Fibroblast of lung (primary cell): ENCODE measurements around the gene PET100. TPM values are rescaled to one million over a fixed set of nuclear protein-coding genes. Genes with fewer than 3 reads are reported as not detected.

Source experiments
- DNase-seq, 2 donors: peaks; one replicate each; pipeline versions ENCODE4 v3.0.0 to v3.0.0-alpha.2; 2010; ENCODE audit warnings: low read depth in 2 of 2
- H2AFZ ChIP-seq: 2 replicates; pipeline ENCODE4 v1.5.1; 2012; ENCODE audit warnings: low read length, control low read depth, inconsistent platforms
- H3K27ac ChIP-seq: 2 replicates; pipeline ENCODE4 v1.5.1; 2011; ENCODE audit warnings: low read length, control low read depth; ENCODE audit not compliant: insufficient read depth
- H3K27me3 ChIP-seq: 2 replicates; pipeline ENCODE4 v1.5.1; 2011; ENCODE audit warnings: mild to moderate bottlenecking, low read length; ENCODE audit not compliant: control insufficient read depth, insufficient read depth
- H3K36me3 ChIP-seq: 2 replicates; pipeline ENCODE4 v1.5.1; 2011; ENCODE audit warnings: low read length; ENCODE audit not compliant: control insufficient read depth, insufficient read depth
- H3K4me1 ChIP-seq: 2 replicates; pipeline ENCODE4 v1.5.1; 2011; ENCODE audit warnings: low read length; ENCODE audit not compliant: control insufficient read depth, insufficient read depth; ENCODE audit errors: extremely low read depth
- H3K4me2 ChIP-seq: 2 replicates; pipeline ENCODE4 v1.5.1; 2011; ENCODE audit warnings: low read length, control low read depth; ENCODE audit not compliant: insufficient read depth; ENCODE audit errors: extremely low read depth
- H3K4me3 ChIP-seq, 4 experiments: fragments of 200-600 bp in 1 of 4; sonication (generic) in 1 of 4; replicated peaks in 1 of 4; 2 replicates each; pipeline ENCODE4 v1.5.1; 2011 to 2016; ENCODE audit warnings: low read length in 4 of 4, low read depth in 3 of 4, mild to moderate bottlenecking in 3 of 4, control low read depth in 2 of 4, inconsistent platforms in 1 of 4, mixed read lengths in 1 of 4; ENCODE audit not compliant: insufficient read depth in 1 of 4; ENCODE audit errors: control extremely low read depth in 1 of 4
- H3K79me2 ChIP-seq: 2 replicates; pipeline ENCODE4 v1.5.1; 2012; ENCODE audit warnings: mild to moderate bottlenecking, low read length, inconsistent platforms; ENCODE audit not compliant: control insufficient read depth, insufficient read depth
- H3K9ac ChIP-seq: 2 replicates; pipeline ENCODE4 v1.5.1; 2011; ENCODE audit warnings: mild to moderate bottlenecking, low read length, control low read depth; ENCODE audit not compliant: insufficient read depth
- H3K9me3 ChIP-seq: 2 replicates; pipeline ENCODE4 v1.5.1; 2012; ENCODE audit warnings: low read depth, low read length; ENCODE audit not compliant: control insufficient read depth, insufficient read depth
- H4K20me1 ChIP-seq: 2 replicates; pipeline ENCODE4 v1.5.1; 2011; ENCODE audit warnings: low read length; ENCODE audit not compliant: control insufficient read depth, insufficient read depth; ENCODE audit errors: extremely low read depth
- EZH2 ChIP-seq: IDR thresholded peaks from 2 replicates; pipeline ENCODE4 v1.5.1; 2012; ENCODE audit warnings: low read length, control low read depth, mild to moderate bottlenecking; ENCODE audit errors: missing control alignments
- polyA plus RNA-seq, 2 donors: library from polyadenylated mRNA; depleted of rRNA in 1 of 2; stranded (reverse) in 1 of 2; unstranded in 1 of 2; fragments of >200 nt; gene quantifications; 2 replicates each; pipeline ENCODE4 v1.2.1, GENCODE V29; 2011 to 2012; ENCODE audit warnings: missing spikeins in 1 of 2
- total RNA-seq: library from RNA; depleted of rRNA; stranded (reverse); fragments of >200 nt; gene quantifications from 2 replicates; pipeline ENCODE4 v1.2.1, GENCODE V29; 2014
- TF ChIP-seq, protein P1 (sequence below), 2 donors: IDR thresholded peaks in 1 of 2; conservative IDR thresholded peaks in 1 of 2; 1 replicate in 1 of 2; 2 replicates in 1 of 2; pipeline ENCODE4 v1.5.1; 2011 to 2012; ENCODE audit warnings: low read length in 2 of 2, control low read depth in 1 of 2, inconsistent platforms in 1 of 2, low read depth in 1 of 2, mild to moderate bottlenecking in 1 of 2

Gene PET100
- total and polyA plus RNA-seq, 2 donors (not counting 1 experiment from before 2014, with no cell fraction given), result 15.7 to 38.8 TPM

DNA sequence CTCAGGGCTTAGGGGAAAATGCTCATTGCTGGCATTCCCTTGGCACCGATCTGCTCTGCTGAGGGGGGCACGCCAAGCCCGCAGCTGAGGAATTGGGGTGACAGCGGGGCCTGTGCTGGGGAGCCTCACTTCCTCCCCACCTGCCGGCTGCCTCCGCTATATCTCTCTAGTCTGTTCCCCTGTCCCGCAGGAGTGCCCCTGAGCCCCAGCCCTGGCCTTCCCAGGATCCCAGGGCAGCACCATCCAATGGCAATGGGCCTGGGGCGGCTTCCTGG lies 16.8 kb downstream of the PET100 start:
- Histone ChIP-seq H3K79me2 (no peaks in the 10 kb centered on the region), H3K4me3 (no peak overlapping the region), H4K20me1 (no peaks in the 10 kb centered on the region), H2AFZ (no peak overlapping the region), H3K9me3 (no peaks in the 10 kb centered on the region), H3K4me2 (no peak overlapping the region), H3K36me3 (no peaks in the 10 kb centered on the region), H3K27ac (no peak overlapping the region), H3K9ac (no peak overlapping the region), H3K27me3 (no peaks in the 10 kb centered on the region), H3K4me1 (no peaks in the 10 kb centered on the region)
- DNase-seq, result no peak
- TF ChIP-seq EZH2, result no peak
- TF ChIP-seq, protein P1, sequence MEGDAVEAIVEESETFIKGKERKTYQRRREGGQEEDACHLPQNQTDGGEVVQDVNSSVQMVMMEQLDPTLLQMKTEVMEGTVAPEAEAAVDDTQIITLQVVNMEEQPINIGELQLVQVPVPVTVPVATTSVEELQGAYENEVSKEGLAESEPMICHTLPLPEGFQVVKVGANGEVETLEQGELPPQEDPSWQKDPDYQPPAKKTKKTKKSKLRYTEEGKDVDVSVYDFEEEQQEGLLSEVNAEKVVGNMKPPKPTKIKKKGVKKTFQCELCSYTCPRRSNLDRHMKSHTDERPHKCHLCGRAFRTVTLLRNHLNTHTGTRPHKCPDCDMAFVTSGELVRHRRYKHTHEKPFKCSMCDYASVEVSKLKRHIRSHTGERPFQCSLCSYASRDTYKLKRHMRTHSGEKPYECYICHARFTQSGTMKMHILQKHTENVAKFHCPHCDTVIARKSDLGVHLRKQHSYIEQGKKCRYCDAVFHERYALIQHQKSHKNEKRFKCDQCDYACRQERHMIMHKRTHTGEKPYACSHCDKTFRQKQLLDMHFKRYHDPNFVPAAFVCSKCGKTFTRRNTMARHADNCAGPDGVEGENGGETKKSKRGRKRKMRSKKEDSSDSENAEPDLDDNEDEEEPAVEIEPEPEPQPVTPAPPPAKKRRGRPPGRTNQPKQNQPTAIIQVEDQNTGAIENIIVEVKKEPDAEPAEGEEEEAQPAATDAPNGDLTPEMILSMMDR (conservative IDR thresholded peaks at IDR 0.05 in 1 of 2, IDR thresholded peaks at IDR 0.05 in 1 of 2; ENCODE audit: low read depth in 1 of 2, low read length in 2 of 2), result no peak

DNA sequence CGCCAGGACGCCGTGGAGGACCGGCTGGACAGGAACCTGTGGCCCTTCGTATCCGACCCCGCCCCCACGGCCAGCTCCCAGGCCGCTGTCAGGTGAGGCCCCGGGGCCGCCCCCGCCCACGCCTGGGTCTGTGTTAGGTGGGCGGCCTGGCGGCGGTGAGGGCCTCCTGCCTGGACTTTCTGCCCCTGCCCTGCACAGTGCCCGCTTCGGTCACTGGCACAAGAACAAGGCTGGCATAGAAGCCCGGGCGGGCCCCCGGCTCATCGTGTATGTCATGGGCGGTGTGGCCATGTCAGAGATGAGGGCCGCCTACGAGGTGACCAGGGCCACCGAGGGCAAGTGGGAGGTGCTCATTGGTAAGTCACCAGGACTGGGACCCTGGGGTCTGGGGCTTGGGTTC lies 17.6 kb downstream of the PET100 start:
- H3K4me3 ChIP-seq, result no peak overlapping the region

DNA sequence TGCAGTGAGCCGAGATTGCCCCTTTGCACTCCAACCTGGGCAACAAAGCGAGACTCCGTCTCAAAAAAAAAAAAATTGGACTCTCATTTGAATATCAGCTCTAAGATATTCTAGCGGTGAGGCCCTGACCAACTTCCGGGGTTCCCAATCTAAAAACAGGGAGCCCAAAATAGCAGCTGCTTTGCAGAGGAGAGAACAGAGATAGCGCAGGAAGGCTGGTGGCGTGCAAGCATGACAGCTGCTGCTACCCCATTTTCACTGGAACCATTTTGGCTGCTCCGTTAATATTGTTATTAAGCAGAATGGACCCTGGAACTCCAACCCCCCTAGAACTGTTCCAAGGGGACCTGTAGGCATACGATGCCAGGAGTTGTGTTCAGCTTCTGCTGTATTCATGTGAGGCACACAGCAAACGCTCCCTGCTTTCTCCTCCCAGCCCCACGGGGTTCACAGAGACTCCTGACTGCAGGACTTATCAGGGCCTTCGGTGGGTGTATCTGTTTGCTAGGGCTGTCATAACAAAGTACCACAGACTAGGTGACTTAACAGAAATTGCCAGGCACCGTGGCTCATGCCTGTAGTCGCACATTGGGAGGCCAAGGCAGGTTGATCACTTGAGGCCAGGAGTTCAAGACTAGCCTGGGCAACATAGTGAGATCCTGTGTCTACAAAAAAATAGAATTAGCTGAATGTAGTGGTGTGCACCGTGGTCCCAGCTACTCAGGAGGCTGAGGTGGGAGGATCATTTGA lies 18.8 kb downstream of the PET100 start:
- no peaks in the 10 kb centered on the region for H4K20me1 ChIP-seq
- no peak overlapping the region for H3K4me2 ChIP-seq
- H3K4me3 ChIP-seq, result no peak overlapping the region
- DNase-seq, result no peak
- no peak overlapping the region for H2AFZ ChIP-seq
- H3K27ac ChIP-seq, result no peak overlapping the region
- no peaks in the 10 kb centered on the region for H3K9me3 ChIP-seq
- H3K79me2 ChIP-seq, result no peaks in the 10 kb centered on the region
- no peaks in the 10 kb centered on the region for H3K27me3 ChIP-seq
- TF ChIP-seq, protein P1 (conservative IDR thresholded peaks at IDR 0.05 in 1 of 2, IDR thresholded peaks at IDR 0.05 in 1 of 2; ENCODE audit: low read depth in 1 of 2, low read length in 2 of 2), result no peak
- TF ChIP-seq EZH2, result no peak
- H3K36me3 ChIP-seq, result no peaks in the 10 kb centered on the region
- H3K4me1 ChIP-seq, result peaks cover 3% of the 10 kb centered on the region
- H3K9ac ChIP-seq, result no peak overlapping the region

More for the DNA sequence above, 17.6 kb downstream of the PET100 start:
- Histone ChIP-seq H3K36me3 (no peaks in the 10 kb centered on the region), H3K27ac (no peak overlapping the region), H3K79me2 (no peaks in the 10 kb centered on the region), H3K4me1 (peaks cover under 1% of the 10 kb centered on the region), H3K4me2 (no peak overlapping the region), H4K20me1 (no peaks in the 10 kb centered on the region), H2AFZ (no peak overlapping the region), H3K27me3 (no peaks in the 10 kb centered on the region), H3K9ac (no peak overlapping the region), H3K9me3 (no peaks in the 10 kb centered on the region)
- TF ChIP-seq, protein P1 (conservative IDR thresholded peaks at IDR 0.05 in 1 of 2, IDR thresholded peaks at IDR 0.05 in 1 of 2; ENCODE audit: low read depth in 1 of 2, low read length in 2 of 2), result no peak
- TF ChIP-seq EZH2, result no peak
- DNase-seq, result no peak
